GM12801 (cell line): Measurements from ENCODE around the gene EVC.

Experiments used
- TF ChIP-seq, protein P1 (sequence below): IDR thresholded peaks from one replicate; pipeline ENCODE4 v1.5.1; 2011; ENCODE audit warnings: control low read depth; ENCODE audit not compliant: insufficient read length; ENCODE audit errors: extremely low read depth

The EVC gene

GRCh38 chr4:5770051-5770450, 59.0 kb downstream of the EVC start:
- TF ChIP-seq, protein P1, sequence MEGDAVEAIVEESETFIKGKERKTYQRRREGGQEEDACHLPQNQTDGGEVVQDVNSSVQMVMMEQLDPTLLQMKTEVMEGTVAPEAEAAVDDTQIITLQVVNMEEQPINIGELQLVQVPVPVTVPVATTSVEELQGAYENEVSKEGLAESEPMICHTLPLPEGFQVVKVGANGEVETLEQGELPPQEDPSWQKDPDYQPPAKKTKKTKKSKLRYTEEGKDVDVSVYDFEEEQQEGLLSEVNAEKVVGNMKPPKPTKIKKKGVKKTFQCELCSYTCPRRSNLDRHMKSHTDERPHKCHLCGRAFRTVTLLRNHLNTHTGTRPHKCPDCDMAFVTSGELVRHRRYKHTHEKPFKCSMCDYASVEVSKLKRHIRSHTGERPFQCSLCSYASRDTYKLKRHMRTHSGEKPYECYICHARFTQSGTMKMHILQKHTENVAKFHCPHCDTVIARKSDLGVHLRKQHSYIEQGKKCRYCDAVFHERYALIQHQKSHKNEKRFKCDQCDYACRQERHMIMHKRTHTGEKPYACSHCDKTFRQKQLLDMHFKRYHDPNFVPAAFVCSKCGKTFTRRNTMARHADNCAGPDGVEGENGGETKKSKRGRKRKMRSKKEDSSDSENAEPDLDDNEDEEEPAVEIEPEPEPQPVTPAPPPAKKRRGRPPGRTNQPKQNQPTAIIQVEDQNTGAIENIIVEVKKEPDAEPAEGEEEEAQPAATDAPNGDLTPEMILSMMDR, result no peak

DNA sequence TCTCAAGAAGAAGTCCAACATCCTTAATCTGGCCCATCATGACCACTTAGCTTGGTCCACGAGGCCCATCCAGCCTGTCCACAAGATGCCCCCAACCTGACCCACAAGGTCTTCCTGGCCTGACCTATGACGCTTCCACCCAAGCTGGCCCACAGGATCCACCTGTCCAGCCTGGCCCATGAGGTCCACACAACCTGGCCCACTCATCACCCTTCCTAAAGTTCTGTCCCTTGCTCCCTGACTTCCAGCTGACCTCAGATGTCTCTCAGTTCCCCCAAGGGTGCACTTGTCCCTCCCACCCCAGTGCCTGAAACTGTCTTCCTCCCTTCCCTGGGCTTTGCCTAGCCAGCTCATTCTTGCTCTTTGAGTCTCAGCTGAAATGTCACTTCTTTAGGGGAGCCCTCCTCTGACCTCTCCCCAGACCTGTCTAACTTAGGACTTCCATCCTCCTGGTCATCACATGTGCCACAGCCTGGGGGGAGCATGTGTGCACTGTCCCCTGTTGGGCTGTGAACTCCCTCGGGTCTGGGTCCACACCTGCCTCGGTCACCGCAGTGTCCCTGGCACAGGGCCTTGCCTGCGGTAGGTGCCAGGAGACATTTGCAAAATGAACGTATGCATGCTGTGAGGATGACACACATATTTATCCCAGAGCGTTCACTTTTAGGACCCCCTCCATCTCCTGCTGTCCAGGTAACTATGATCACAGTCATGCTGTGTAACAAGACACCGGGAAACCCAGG, 61.7 kb downstream of the EVC start:
- TF ChIP-seq, protein P1, result no peak

GRCh38 chr4:5773271-5773555, 62.2 kb downstream of the EVC start:
- TF ChIP-seq, protein P1, result no peak

GRCh38 chr4:5774416-5775036, 63.5 kb downstream of the EVC start:
- TF ChIP-seq, protein P1, result no peak

DNA sequence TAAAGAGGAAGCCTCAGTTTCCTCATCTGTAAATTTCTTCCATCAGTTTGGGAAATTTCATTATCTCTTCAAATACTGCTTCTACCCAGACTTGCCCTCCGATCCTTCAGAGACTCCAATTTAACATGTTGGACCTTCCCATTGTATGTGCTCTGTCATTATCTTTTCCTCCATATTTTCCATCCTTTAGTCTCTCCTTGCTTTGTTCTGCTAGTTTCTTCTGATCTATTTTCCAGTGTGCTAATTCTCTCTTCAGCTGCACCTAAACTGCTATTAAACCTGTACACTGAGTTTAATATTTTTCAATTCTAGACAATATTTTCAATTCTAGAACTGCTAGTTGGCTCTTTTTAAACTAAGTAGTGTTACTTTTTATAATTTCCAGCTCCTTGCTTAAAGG, 65.5 kb downstream of the EVC start:
- TF ChIP-seq, protein P1, result no peak

- TF ChIP-seq, protein P1, result no peak
Measured at GRCh38 chr4:5780831-5781480, 70.0 kb downstream of the EVC start.

- TF ChIP-seq, protein P1, result no peak
Measured at GRCh38 chr4:5781691-5782090, 70.7 kb downstream of the EVC start.
